Omental fat pad (tissue), 4 donors: Measurements from ENCODE around the gene ADAM29. TPM values are rescaled to one million over a fixed set of nuclear protein-coding genes. Genes with fewer than 3 reads are reported as not detected.

ENCODE experiments used
- ATAC-seq: fragments of 150-250 bp; one replicate; pipeline ENCODE4 v1.9.1; 2016; ENCODE audit warnings: mild to moderate bottlenecking, moderate library complexity; ENCODE audit not compliant: low FRiP score
- DNase-seq: peaks from one replicate; pipeline ENCODE4 v3.0.0-alpha.2; 2019; ENCODE audit warnings: low spot score
- total RNA-seq, 4 donors: library from RNA; depleted of rRNA; stranded (reverse); fragments of >200 nt; gene quantifications; one replicate each; pipeline ENCODE4 v1.1.0, GENCODE V29; 2016
- TF ChIP-seq, protein P1 (sequence below), 3 donors: fragments of 450-650 bp; IDR thresholded peaks; one replicate each; pipeline ENCODE4 v1.5.1; 2016 to 2017; ENCODE audit warnings: antibody characterized with exemption in 3 of 3, mild to moderate bottlenecking in 3 of 3, moderate library complexity in 2 of 3

The ADAM29 gene
- total RNA-seq, 4 donors from 2014 or later = not detected

DNA sequence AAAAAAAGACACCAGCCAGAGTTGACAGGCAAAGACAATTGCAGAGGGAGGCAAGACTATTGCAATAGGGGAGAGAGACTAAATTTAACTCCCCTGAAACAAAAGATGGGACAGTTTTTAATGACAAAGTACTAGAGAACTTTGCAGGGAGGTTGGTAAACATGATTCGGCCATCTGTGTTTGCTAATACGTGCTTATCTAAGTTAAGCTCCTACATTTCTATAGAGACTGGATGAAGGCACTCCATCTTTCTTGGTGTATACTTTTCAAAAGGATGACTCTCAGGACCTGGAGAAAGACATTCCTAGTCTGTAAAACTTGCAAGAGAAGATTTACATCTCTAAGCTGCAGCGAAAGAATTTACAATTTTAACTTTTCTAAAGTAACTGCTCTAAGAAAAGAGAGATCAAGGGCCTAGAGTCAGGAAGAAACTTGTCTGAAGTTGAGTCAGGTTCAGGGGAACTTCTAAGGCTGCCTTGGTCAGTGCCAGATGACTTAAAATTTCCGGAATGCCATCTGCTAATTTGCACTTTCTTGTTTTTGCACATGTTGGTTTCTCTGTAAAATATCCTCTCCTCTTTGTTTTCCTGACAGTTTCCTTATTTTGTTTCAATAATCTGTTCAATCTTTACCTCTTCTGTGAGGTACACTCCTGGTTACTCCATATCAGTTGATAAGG is 10.6 kb downstream of the ADAM29 start:
- no peak for DNase-seq
- TF ChIP-seq, protein P1, sequence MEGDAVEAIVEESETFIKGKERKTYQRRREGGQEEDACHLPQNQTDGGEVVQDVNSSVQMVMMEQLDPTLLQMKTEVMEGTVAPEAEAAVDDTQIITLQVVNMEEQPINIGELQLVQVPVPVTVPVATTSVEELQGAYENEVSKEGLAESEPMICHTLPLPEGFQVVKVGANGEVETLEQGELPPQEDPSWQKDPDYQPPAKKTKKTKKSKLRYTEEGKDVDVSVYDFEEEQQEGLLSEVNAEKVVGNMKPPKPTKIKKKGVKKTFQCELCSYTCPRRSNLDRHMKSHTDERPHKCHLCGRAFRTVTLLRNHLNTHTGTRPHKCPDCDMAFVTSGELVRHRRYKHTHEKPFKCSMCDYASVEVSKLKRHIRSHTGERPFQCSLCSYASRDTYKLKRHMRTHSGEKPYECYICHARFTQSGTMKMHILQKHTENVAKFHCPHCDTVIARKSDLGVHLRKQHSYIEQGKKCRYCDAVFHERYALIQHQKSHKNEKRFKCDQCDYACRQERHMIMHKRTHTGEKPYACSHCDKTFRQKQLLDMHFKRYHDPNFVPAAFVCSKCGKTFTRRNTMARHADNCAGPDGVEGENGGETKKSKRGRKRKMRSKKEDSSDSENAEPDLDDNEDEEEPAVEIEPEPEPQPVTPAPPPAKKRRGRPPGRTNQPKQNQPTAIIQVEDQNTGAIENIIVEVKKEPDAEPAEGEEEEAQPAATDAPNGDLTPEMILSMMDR (IDR thresholded peaks at IDR 0.05) = no peak
- no peak for ATAC-seq

DNA sequence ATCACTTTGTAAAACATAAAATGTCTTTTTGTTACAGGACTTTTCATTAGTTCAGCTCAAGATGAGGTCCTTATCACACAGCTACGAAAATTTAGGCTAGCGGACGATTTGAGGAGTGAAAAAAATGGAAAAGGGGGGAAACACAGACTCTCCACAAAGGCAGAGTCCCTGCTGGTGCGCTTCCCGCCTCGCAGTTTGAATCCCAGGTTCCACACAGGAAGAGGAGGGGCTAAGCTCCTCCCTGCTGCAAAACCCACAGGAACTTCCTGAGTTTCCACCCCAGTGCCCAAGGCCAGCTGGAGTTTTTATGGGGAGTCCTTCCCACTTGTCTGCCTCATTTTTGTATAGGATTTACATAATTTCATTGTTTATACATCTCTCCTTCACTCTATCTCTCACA is 11.2 kb downstream of the ADAM29 start:
- DNase-seq (no peak), ATAC-seq (no peak)
- TF ChIP-seq, protein P1 (IDR thresholded peaks at IDR 0.05) = no peak

- TF ChIP-seq, protein P1 (IDR thresholded peaks at IDR 0.05) = no peak
- no peak for DNase-seq
- ATAC-seq = no peak
These were observed 12.7 kb downstream of the ADAM29 start for GRCh38 chr4:174930895-174931294.

- TF ChIP-seq, protein P1 (IDR thresholded peaks at IDR 0.05) = no peak
- no peak for ATAC-seq
- DNase-seq = no peak
These were observed 14.9 kb downstream of the ADAM29 start for GRCh38 chr4:174933083-174933482.

- TF ChIP-seq, protein P1 (IDR thresholded peaks at IDR 0.05) = no peak
- ATAC-seq (no peak), DNase-seq (no peak)
These were observed 16.2 kb downstream of the ADAM29 start for GRCh38 chr4:174934360-174934759.

GRCh38 chr4:174935607-174936006 is 17.4 kb downstream of the ADAM29 start:
- ATAC-seq = no peak

GRCh38 chr4:174940002-174940401 is 21.8 kb downstream of the ADAM29 start:
- no peak for ATAC-seq
- TF ChIP-seq, protein P1 (IDR thresholded peaks at IDR 0.05) = no peak
- DNase-seq = no peak

More at GRCh38 chr4:174935607-174936006, 17.4 kb downstream of the ADAM29 start:
- TF ChIP-seq, protein P1 (IDR thresholded peaks at IDR 0.05) = no peak
- DNase-seq = no peak
